Limb (tissue), 2 donors: ENCODE results near the gene SLC25A12.
A peak's percentile ranks its signal among the peaks of the same experiment; 100 is the strongest.
"Not testable (repeated sequence)": the region's sequence is repeated elsewhere in the genome, so short reads cannot be mapped to it uniquely, and the experiment has no call there.

Experiments
- DNase-seq, 2 donors: peaks; one replicate each; pipeline ENCODE4 v3.0.0-alpha.2; 2016; ENCODE audit errors: extremely low spot score in 2 of 2

Gene SLC25A12, protein sequence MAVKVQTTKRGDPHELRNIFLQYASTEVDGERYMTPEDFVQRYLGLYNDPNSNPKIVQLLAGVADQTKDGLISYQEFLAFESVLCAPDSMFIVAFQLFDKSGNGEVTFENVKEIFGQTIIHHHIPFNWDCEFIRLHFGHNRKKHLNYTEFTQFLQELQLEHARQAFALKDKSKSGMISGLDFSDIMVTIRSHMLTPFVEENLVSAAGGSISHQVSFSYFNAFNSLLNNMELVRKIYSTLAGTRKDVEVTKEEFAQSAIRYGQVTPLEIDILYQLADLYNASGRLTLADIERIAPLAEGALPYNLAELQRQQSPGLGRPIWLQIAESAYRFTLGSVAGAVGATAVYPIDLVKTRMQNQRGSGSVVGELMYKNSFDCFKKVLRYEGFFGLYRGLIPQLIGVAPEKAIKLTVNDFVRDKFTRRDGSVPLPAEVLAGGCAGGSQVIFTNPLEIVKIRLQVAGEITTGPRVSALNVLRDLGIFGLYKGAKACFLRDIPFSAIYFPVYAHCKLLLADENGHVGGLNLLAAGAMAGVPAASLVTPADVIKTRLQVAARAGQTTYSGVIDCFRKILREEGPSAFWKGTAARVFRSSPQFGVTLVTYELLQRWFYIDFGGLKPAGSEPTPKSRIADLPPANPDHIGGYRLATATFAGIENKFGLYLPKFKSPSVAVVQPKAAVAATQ

DNA sequence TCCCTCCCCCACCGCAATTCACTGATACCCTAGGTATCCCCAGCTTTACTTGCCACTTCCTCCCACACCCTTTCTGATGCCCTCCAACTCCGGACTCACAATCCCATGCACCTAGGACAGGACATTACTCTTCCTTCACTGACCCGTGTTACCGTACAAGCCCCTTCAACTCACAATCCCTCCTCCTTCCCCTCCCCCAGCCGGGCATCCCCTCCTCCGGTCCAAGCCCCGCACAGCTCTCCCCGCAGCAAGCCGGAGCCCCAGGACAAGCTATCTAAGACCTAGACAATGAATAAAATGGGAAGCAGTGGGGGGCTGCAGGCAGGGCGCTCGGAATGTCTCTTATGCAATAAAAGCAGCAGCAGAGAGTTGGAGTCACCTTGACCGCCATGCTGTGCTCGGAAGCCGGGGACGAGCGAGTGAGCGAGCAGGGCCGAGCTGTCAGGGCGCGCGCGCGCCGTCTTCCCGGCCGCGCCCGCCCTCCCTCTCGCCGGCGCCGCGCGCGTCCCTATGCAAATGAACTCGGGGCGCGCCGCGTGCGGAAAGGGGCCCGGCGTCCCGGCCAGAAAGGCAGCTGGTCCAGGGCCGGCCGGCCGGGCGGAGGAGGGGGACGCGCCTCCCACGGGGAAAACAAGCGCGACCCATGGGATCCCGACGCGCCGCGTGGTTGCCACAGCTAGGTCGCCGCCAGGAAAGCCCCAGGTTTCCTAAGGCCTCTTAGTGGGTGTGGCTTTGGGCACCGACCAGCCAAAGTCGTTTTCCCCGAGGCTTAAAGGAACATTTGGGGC, at the start of gene SLC25A12:
Gene SLC25A12, minus strand, starts transcription at position 421 of the 788 bp plus-strand sequence. Its CDS starts 30 bp downstream, at position 391.
- DNase-seq, result peak; percentile 89 to 90

DNA sequence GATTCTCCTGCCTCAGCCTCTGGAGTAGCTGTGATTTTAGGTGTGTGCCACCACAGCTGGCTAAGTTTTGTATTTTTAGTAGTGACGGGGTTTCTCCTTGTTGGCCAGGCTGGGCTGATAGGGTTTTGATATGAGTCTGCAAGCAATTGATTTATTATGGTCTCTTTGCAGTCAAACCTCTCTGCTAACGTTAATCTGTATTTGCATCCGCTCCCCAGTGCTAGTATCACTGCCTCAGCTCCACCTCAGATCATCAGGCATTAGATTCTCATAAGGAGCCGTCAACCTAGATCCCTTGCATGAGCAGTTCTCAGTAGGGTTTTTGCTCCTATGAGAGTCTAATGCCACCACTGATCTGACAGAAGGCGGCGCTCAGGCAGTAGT, 47.3 kb upstream of the SLC25A12 start:
- DNase-seq, result no peak

DNA sequence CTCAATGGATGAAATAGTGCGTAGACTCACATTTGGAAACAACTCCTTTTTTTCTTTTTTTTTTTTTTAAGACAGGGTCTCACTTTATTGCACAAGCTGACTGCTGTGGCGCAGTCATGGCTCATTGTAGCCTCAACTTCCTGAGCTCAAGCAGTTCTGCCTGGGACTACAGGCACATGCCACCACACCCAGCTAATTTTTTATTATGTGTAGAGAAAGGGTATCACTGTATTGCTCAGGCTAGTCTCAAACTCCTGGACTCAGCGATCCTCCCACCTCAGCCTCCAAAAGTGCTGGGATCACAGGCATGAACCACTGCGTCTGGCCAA, 45.7 kb upstream of the SLC25A12 start:
- no peak for DNase-seq

DNA sequence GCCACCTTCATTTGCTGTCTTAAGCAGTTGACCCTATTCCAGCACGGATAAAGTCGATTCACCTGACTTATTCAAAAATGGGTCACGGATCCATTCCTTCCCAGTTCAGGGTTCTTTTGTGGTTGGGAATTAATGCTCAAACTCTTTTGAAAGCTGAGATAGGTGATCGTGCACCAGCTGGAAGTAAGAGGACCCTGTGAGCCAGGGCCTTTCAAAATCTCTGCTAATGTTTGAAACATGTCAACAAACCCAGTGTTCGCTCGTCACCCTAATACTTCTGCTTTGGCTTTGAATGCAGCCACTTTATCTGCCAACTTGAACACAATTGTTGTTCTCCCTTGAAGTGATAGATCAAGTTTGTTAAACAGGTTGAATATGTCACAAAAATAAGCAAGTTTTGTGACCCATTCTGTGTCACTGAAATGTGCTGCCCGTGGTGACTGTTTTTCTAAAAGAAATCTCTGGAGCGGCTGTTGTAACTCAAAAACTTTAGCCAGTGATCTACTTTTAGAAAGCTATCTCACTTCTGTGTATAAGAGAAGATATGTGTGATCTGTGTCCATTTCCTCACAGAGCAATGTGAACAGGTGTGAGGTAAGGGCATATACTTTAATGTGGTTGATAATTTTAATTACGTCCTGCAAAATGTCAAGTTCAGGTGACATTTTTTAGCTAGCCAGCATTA, 45.2 kb upstream of the SLC25A12 start:
- DNase-seq, result no peak

DNA sequence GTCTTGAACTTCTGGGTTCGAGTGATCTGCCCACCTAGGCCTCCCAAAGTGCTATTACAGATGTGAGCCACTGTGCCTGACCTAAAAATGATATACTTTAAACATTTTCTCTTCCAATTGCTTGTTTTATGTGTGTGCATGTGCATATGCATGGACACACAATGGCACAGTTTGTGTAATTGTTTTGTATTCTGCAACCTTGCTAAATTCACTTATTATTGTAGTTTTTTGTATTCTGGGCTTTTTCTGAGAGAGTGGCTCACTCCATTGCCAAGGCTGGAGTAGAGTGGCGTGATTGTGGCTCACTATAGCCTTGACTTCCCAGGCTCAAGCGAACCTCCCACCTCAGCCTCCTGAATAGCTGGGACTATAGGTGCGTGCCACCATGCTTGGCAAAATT, 36.3 kb upstream of the SLC25A12 start:
- no peak for DNase-seq

DNA sequence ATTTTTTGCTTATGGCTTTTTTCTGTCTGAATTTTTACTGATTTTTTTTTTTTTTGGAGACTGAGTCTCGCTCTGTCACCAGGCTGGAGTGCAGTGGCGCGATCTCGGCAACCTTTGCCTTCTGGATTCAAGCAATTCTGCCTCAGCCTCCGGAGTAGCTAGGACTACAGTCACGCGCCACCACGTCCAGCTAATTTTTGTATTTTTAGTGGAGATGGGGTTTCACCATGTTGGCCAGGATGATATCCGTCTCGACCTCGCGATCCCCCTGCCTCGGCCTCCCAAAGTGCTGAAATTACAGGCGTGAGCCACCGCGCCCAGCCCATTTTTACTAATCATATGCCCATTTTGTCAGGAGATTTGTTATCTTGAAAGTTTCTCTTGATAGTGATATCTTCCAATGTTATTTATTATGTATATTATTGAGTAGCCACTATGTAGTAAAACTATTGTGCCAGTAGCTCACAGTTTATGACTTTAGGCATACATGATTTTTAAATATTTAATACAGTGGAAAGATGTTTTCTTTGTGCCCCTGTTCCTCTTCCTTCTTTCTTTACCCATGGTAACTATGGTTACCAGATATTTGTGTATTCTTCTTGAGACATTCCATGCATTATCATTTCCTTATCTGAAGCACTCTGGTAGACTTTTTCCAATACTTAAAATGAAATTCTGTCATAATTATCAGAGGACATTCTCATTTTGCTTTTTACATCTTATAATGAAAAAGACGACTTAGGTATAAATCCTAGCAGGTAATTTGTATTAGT, 30.3 kb upstream of the SLC25A12 start:
- no peak for DNase-seq

DNA sequence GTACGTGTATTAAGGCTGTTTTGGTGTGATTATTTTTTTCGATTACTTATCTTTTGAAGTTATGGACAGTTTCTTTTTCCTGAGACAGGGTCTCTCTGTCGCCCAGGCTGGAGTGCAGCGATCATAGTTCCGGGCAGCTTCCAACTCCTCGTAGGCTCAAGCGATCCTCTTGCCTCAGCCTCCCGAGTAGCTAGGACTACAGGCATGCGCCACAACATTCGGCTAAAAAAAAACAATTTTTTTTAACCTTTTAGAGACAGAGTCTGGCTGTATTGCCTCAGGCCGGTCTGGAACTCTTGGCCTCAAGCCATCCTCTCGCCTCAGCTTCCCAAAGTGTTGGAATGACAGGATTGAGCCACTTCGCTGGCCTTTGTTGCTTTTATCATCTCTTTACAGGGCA, 29.2 kb upstream of the SLC25A12 start:
- DNase-seq, result peak; percentile 18 to 47

DNA sequence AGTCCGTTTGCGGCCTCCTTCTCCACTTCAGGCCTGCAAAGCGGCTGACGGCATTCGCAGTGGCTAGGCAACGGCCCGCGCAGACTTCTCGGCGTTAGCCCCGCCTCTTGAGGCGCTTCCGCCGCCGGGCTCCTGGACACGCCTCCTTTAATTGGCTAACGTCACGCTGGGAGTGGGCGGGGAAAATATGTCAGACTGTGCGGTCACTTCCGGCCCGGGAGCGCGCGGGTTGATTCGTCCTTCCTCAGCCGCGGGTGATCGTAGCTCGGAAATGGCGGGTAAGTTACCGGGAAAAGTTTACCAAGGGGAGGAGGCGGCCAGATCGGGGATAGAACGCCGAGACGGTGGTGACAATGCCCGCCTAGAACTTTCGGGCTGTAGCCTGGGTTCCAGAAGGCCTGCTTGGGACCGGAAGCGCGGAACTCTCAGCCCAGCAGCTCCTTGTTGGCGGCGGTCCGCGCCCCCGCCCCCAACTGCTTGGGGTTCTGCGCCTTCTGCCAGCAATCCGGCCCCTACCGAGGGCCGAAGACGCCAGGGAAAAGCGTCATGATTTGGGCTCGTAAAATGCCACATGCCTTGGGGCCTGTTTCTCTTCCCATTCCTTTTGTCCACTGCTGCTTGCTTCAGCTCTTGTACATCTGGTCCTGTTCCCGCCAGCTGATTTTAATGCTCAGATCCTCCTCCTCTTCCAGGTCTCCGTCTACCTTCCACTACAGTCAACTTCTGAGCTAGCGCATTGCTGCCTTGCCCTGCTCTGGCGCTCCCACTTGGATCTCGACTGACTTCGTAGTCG, 28.4 kb upstream of the SLC25A12 start, which contains the start of gene HAT1:
Gene HAT1, plus strand, starts transcription at position 232 of the 793 bp plus-strand sequence. Its CDS starts 40 bp downstream, at position 272.
- DNase-seq, result peak; percentile 98 to 99

DNA sequence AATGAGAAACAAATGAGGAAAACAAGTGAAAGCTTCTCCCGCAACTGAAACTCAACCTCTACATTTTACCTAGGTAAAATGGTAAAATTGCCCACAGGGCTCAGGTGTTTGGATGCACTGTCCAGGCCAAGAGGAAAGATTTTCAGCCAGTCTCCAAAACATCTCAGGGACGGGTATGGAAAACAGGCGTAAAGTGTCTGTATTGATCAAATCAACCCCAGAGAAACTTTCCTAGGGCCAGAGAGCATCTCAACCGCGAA, 27.9 kb upstream of the SLC25A12 start:
- DNase-seq, result no peak

DNA sequence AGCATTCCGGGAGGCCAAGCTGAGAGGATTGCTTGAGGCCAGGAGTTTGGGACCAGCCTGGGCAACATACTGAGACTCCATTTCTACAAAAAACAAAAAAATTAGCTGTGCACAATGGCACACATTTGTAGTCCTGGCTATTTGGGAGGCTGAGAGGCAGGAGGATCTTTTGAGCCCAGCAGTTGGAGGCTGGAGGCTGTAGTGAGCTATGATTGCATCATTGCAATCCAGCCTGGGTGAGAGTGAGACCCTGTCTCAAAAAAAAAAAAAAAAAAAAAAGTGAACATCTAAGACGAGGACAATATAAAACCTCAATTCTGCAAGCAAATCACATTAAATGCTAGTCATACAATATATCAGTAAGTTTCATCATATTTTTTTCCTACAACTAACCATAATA, 25.4 kb upstream of the SLC25A12 start:
- DNase-seq, result no peak

DNA sequence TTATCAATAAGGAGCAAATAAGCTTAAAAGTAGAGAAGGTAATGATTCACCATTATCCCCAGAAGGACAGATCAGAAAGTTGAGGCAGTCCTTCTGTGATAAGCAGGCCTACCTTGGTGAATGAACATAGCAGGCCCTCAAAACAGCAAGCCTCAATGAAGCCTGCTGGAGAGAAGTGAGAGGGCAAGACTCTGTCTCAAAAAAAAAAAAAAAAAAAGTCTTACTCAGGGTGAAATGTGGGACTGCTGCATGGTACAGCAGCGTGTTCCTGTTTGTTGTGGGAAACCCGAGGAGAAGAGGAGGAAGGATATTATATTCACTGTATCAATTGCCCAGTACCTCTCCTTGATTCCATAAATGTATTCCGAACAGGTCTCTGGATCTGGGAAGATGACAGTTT, 19.5 kb upstream of the SLC25A12 start:
- DNase-seq, result no peak

DNA sequence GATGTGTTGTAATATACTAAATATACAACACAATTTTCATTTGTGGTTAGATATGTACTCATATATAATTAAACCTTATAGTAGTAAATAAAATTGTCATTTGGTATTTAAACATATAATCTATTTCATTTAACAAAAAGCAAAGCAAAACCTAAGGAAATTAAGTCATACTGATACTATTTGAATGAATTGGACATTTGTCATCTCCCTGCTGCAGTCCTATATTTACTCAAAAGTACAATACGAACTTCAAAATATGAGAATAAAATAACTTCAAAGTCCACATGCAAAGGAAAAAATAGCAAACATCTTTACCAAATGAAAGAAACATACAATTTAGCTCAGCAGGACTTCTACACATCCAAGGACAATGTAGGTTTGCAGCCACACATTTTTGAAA, 16.4 kb upstream of the SLC25A12 start:
- DNase-seq, result no peak

DNA sequence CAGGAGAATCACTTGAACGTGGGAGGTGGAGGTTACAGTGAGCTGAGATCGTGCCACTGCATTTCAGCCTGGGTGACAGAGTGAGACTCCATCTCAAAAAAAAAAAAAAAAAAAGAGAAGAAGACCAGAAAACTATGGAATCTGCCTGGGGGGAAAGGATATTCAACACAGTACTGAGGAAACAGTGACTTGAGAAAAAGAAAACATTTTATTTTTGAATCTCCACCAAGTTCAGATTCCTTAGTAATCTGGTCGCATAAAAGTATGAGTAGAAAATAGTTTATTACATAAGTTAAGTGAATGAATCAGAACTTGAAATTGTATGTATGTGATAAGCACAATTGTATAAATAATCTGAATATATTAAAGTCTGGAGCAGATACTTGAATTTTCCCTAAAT, 15.2 kb upstream of the SLC25A12 start:
- no peak for DNase-seq

DNA sequence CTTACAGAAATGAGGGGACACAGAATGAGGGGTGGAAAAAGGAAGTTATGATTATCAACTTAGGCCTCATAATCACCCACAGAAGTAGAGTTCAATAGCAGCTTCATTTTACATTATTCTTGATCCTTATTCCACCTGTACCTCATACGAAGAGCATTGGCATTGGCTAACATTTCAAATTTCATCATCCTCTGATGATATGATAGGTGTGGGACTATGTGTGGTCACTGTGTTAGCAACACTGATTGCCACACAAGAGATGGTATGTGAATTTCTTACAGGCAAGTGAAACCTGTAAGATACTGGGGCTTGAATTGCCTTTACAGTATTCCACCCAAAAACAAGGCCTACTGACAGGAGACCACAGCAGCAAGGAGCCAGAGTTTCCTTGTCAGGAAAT, 14.2 kb upstream of the SLC25A12 start:
- no peak for DNase-seq

DNA sequence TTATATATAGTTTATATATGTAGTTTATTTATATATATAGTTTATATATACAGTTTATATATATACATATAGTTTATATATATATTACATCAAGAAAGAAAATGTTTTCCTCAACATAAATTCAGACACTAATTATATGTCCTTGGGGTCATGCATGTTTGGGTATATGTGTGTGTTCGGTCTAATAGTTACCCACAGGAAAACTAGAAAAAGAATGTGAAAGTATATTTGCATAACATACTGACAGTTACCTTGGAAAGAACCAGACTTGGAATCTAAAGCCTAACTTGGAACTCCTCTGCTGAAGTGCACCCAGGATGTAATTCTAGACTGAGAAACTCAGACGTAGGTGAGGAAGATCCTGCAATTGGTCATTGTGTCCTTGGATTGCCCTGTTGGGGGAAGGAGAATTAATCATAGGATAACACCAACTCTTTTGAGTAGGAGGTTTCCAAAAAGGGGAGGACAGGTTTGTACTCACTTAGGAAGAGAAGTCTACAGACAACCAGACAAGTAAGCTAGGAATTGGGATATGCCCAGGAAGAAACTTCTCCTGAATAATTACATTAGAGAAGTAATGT, 8.9 kb upstream of the SLC25A12 start:
- DNase-seq, result no peak

DNA sequence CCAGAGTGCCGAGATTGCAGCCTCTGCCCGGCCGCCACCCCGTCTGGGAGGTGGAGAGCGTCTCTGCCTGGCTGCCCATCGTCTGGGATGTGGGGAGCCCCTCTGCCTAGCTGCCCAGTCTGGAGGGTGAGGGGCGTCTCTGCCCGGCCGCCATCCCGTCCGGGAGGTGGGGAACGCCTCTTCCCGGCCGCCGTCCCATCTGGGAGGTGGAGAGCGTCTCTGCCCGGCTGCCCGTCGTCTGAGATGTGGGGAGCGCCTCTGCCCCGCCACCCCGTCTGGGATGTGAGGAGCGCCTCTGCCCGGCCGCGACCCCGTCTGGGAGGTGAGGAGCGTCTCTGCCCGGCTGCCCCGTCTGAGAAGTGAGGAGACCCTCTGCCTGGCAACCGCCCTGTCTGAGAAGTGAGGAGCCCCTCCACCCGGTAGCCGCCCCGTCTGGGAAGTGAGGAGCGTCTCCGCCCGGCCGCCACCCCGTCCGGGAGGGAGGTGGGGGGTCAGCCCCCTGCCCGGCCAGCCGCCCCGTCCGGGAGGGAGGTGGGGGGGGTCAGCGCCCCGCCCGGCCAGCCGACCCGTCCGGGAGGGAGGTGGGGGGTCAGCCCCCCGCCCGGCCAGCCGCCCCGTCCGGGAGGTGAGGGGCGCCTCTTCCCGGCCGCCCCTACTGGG, 5.7 kb upstream of the SLC25A12 start:
- DNase-seq, result not testable (repeated sequence)

DNA sequence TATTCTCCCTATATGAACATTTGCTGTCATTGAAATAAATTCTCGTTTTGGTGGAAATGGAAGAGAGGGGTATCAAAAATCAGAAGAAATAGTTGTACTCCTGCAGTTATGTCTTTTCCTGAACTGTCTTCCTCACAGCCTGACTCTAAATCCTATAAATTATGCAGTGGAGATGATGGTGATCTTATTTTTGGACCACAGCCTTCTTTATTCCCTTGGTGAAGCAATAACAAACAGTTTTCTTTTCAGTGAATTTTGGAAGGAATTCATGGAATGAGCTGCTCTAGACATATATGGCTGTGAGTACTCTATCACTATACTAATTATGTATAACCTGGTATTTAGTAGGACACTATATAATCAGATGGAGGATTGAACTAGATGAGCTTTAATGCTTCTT, 1.7 kb upstream of the SLC25A12 start:
- DNase-seq, result no peak

DNA sequence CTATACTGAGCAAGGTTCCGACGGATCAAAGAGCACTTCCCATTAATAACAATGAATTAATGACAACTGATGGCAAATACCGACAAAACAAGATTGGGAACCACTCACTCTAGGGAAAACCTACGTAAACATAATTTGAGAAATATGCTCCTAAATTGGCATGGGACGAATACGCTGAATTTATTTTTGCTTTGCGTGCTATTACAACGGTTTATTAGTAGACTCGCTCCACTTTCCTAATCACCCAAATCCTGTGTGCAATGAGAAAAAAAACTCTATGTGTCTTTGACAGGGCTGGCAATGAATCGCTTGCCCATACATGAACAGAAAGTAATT, 536 bp upstream of the SLC25A12 start:
- no peak for DNase-seq

DNA sequence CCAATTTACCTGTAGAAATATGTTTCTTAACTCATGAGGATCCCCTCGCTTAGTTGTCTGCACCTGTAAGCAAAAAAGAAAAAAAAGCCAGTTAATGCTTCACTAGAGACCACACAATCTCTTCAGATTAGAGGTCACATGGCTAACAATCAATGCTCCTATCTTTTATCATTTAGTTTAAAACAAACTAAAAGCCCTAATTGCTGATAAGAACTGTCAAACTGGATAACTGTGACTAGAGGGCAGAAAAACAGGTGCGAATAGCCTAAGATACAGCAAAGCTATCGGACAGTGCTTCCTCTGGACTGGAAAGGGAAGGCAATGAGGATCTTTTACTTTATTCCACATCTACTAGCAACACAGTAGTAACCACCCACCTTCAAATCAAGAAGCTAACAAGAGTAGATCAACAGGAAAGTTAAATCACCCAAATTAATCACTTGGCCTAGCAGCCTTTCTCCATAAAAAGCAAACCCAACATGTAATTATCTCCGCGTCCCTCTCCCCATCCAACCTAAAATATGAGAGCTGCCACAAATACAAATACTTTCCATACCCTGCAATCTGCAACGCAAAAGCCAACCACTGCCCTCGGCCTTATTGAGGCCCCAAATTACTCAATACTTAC, 734 bp downstream of the SLC25A12 start:
- DNase-seq, result no peak
